ENCODE results near the gene PER2.

Gene PER2

GRCh38 chr2:238225911-238226697 is 62.3 kb downstream of the PER2 start:
- FAIRE-seq, result no peak

- FAIRE-seq, result no peak
These were observed 63.3 kb downstream of the PER2 start for GRCh38 chr2:238225121-238225520.

DNA sequence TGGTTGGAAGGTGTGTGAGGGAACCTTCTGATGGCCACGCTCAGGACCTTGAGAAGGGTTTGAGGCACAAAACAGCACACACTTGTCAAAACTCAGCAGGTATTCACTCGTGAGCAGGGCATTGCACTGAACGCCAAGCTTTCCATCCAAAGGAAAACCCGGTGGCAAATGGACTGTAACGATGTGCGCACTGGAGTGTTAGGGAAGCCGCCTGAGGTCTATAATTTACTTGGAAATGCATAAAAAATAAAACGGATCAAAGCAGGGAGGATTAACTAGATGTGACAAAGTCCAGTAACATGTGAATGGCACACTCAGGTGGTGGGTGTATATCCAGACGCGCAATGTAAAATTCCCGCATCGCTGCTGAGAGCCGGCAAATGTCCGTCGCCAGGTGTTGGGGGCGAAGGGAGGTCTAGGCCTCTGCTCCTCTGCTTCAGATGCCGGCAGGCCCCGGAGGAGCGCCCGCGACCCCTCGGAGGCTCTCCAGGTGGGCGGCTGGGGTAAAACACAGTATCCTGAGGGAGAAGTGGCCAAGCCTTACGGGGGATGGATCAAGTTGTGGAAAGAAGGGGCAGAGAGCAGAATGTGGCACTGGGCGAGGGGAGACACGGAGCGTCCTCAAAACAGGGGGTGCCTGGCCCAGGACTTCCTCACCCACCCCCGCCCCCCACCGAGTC is 63.9 kb downstream of the PER2 start:
- no peak for FAIRE-seq

DNA sequence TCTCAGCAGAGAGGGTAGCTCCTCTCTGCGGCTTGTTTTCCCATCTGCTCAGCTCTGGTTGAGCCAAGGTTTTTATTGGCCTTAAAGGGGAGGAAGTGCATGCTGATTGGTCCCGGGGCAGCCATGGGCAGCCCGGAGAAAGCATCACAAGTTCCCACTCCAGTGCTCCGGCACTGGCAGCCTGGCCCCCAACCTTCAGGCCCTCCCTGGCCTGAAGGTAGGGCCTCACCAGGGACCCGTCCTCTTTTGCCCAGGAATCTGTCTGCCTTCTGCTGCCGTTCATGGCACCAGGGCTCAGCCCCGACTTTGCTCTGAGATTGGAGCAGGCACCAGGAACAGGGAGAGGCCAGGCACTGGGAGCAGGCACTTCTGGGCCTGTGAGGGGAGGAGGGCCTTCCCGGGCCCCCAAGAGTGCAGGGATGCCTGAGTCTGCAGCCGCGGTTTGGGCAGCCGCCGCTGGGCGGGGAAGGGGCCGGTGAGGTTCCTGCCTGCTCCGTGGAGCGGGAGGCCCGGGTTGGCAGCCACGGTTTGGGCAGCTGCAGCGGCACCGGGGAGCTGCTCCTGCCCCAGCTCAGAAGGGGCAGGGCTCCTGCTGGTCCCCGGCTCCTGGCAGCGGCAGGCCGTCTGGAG is 67.4 kb downstream of the PER2 start:
- FAIRE-seq, result no peak

DNA sequence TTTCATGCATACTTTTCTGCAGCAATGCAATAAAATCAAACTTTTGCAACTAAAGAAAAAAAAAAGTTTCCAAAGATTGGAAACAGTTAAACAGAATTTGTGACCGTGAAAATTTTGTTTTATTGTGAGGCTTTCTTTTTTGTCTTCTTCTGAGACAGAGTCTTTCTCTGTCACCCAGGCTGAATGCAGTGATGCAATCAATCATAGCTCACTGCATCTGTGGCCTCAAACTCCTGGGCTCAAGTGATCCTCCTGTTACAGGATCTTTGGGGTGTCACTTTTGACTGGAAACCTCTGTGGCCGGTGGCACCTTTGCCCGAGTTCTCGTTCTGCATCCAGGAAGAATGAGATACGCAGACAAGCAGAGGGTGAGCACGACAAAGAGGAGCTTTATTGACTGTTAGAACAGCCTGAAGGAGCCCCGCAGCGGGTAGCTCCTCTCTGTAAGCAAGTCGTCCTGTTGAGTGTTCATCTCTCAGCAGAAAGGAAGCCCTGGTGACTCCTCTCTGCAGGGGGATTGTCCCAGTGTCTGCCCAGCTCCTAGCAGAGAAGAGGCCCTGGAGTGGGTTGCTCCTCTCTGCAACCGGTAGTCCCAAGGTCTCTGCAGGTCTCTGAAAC is 68.0 kb downstream of the PER2 start:
- no peak for FAIRE-seq

DNA sequence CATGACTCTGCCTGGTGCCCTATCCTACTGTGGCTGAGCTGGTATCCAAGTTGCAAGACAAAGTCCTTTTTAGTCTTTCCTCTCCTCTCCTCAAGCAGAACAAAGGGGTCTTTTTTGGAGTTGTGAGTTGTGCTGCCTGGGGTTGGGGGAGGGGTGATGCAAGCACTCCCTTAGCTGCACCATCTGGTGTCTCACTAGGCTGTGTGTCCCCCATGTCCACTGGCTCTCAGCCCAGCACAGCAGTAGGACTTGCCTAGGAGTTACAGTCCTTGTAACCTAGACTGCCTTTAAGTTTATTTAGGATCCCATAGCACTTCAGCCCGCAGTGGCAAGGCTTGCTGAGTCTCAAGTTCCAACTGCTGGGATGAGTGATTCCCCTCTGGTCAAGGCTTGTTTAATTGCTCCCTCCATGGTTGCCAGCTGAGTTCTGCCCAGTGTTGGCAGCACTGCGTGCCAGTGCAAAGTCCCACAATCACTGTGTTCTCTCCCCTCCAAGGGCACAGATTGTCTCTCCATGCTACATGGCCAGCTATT is 71.7 kb downstream of the PER2 start:
- no peak for FAIRE-seq

DNA sequence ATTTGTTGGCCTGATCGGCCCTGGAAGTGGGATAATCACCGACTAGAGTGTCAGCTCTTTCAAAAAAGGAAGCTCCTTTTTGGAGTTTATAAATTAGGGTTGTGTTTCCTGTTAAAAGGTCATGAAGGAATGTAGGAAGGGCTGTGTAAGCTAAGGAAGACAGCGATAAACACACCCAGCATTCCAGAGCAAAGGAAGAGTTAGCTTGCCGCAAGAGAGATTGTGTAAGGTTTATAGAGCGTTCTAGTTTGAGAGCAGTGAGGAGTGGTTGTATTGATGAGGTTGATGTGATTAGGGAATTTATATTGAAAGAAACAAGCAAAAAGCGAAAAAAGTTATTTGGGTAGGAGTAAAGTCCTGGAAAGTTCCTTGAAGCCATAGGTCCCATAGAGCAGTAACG is 81.4 kb downstream of the PER2 start:
- no peak for FAIRE-seq

- FAIRE-seq, result no peak
These were observed 84.3 kb downstream of the PER2 start for GRCh38 chr2:238203973-238204683.

DNA sequence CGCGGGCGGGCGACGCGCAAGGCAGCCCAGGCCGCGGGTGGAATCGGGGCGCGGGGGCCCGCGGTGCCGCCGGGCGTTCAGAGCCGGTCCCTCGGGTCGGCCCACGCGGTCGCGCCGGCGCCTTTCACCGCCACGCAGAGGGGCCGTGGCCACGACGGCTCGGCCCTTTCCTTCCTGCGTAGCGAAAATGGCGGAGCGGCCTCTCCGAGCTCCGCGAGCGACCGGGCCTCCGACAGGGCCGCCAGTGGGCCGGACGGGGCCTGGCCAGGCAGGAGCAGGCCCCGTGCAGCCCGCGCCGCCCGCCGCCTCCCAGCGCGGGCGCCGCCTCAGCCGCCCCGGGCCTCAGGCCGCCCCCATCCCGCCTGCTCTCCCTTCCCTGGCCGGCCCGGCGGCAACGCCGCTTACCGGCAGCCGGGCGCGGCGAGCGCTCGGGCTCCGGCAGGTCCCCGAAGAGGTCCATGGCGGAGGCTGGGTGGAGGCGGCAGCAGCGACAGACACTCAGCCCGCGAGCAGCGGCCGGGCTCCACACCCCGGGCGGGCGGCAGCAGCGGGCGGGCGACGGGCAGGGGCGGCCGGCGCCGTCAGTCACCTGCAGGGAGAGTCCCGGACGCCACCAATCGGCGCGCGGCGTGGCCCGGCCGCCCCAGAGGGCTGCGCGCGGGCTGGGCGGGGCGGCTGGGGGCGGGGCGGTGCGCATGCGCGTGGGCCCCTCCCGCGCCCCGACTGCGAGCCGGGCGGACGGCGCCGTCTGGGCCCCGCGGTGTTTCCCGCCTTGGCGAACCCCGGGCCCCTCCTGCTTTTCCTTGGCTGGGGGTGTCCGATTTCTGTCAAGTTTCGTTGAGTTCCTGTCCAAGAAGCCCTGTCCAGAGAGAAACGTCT is 85.1 kb downstream of the PER2 start, which contains the start of gene ILKAP:
Gene ILKAP (minus strand): TSS at position 602 of the 879 bp plus-strand sequence. CDS start 142 bp downstream, at position 460.
- FAIRE-seq, result no peak

GRCh38 chr2:238202326-238203093 is 85.9 kb downstream of the PER2 start:
- no peak for FAIRE-seq

Data from islet of Langerhans (tissue), 1 donor.